GM23338 (cell line): ENCODE measurements around the gene ULK4.

Experiments used
- CREB1 ChIP-seq: fragments of 250-450 bp; sonication (Bioruptor Pico); IDR thresholded peaks from 2 replicates; pipeline ENCODE4 v1.5.0; 2020; ENCODE audit warnings: low read depth, mild to moderate bottlenecking, moderate library complexity
- POLR2AphosphoS5 ChIP-seq: IDR thresholded peaks from 2 replicates; pipeline ENCODE4 v1.6.1; 2016; ENCODE audit warnings: antibody characterized with exemption, low read depth
- TF ChIP-seq, protein P1 (sequence below), 2 experiments: fragments of 200-600 bp in 1 of 2; sonication (generic) in 1 of 2; conservative IDR thresholded peaks; 2 replicates each; pipeline versions ENCODE4 v1.5.1 to v1.6.1; 2016 to 2017; ENCODE audit warnings: antibody characterized with exemption in 2 of 2, low read depth in 2 of 2, mild to moderate bottlenecking in 2 of 2, moderate library complexity in 1 of 2
- TF ChIP-seq, protein P2 (sequence below): IDR thresholded peaks from 2 replicates; pipeline ENCODE4 v1.6.1; 2016; ENCODE audit warnings: antibody characterized with exemption

DNA sequence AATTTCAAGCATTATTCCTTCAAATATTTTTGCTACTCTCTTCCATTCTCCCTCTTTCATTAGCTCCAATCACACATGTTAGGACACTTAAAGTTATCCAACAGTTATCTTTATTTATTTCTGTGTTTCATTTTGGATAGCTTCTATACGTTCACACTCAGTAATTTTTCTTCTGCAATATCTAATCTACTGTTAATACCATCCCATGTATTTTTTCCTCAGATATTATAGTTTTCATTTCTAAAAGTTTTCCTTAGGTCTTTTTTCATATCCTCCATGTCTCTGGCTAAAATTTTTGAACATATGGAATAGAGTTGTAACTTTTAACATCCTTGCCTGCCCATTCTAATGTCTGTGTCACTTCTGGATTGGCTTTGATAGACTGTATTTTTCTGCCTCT is 689.2 kb downstream of the ULK4 start:
- TF ChIP-seq, protein P1, sequence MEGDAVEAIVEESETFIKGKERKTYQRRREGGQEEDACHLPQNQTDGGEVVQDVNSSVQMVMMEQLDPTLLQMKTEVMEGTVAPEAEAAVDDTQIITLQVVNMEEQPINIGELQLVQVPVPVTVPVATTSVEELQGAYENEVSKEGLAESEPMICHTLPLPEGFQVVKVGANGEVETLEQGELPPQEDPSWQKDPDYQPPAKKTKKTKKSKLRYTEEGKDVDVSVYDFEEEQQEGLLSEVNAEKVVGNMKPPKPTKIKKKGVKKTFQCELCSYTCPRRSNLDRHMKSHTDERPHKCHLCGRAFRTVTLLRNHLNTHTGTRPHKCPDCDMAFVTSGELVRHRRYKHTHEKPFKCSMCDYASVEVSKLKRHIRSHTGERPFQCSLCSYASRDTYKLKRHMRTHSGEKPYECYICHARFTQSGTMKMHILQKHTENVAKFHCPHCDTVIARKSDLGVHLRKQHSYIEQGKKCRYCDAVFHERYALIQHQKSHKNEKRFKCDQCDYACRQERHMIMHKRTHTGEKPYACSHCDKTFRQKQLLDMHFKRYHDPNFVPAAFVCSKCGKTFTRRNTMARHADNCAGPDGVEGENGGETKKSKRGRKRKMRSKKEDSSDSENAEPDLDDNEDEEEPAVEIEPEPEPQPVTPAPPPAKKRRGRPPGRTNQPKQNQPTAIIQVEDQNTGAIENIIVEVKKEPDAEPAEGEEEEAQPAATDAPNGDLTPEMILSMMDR (conservative IDR thresholded peaks at IDR 0.05; ENCODE audit: low read depth in 2 of 2) = no peak
- TF ChIP-seq CREB1 (CRISPR knock-in tag) (no peak), POLR2AphosphoS5 (no peak)
- TF ChIP-seq, protein P2, sequence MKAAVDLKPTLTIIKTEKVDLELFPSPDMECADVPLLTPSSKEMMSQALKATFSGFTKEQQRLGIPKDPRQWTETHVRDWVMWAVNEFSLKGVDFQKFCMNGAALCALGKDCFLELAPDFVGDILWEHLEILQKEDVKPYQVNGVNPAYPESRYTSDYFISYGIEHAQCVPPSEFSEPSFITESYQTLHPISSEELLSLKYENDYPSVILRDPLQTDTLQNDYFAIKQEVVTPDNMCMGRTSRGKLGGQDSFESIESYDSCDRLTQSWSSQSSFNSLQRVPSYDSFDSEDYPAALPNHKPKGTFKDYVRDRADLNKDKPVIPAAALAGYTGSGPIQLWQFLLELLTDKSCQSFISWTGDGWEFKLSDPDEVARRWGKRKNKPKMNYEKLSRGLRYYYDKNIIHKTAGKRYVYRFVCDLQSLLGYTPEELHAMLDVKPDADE = no peak
